ENCODE results near the gene PIK3R1.
A peak's percentile ranks its signal among the peaks of the same experiment; 100 is the strongest.

The PIK3R1 gene

DNA sequence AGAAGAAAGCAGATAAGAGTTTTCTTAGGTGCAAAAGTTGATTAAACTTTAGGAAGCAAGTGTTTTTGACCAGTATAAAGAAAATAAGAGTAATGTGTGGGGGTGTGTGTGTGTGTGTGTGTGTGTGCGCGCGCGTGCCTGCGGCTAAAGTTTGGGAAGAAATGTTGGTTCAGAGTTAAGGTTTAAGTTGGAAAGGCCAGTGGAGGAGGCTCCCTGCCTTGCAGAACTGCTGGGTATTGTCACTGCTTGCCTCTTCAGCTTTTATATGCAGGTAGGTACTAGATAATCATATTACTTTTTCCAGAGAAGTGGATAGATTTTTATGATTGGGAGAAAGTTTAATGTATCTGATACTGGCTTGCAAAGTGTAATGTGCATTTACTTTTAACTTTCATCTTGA lies 2.0 kb downstream of the PIK3R1 start:
- Histone ChIP-seq H3K79me2 (ENCODE audit: insufficient read depth, low read length) (peaks cover 69% of the 10 kb centered on the region), H3K4me1 (ENCODE audit: insufficient read depth, low read length) (peaks cover 47% of the 10 kb centered on the region), H3K36me3 (ENCODE audit: insufficient read depth, low read length) (peaks cover 11% of the 10 kb centered on the region), H3K9ac (ENCODE audit: low read depth, low read length) (peak overlapping the region; percentile 81), H3K4me3 (ENCODE audit: low read depth in 1 of 2, low read length in 2 of 2) (peak overlapping the region; percentile 72 to 91), H3K9me3 (ENCODE audit: insufficient read depth, low read length, severe bottlenecking) (no peaks in the 10 kb centered on the region), H3K27me3 (ENCODE audit: insufficient read depth, low read length, poor library complexity) (no peaks in the 10 kb centered on the region), H2AFZ (ENCODE audit: low read depth, low read length) (no peak overlapping the region), H3K4me2 (ENCODE audit: insufficient read depth, low read length) (peak overlapping the region; percentile 82), H3K27ac (ENCODE audit: low read length) (peak overlapping the region; percentile 84), H4K20me1 (ENCODE audit: insufficient read depth, low read length) (peaks cover 50% of the 10 kb centered on the region)
- DNase-seq (no peak), ATAC-seq (ENCODE audit: insufficient read depth, low read depth) (no peak)
- TF ChIP-seq EZH2 (IDR thresholded peaks at IDR 0.05; ENCODE audit: borderline replicate concordance, low read depth, low read length, severe bottlenecking), result no peak
- TF ChIP-seq, protein P1, sequence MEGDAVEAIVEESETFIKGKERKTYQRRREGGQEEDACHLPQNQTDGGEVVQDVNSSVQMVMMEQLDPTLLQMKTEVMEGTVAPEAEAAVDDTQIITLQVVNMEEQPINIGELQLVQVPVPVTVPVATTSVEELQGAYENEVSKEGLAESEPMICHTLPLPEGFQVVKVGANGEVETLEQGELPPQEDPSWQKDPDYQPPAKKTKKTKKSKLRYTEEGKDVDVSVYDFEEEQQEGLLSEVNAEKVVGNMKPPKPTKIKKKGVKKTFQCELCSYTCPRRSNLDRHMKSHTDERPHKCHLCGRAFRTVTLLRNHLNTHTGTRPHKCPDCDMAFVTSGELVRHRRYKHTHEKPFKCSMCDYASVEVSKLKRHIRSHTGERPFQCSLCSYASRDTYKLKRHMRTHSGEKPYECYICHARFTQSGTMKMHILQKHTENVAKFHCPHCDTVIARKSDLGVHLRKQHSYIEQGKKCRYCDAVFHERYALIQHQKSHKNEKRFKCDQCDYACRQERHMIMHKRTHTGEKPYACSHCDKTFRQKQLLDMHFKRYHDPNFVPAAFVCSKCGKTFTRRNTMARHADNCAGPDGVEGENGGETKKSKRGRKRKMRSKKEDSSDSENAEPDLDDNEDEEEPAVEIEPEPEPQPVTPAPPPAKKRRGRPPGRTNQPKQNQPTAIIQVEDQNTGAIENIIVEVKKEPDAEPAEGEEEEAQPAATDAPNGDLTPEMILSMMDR (IDR thresholded peaks at IDR 0.05; ENCODE audit: borderline replicate concordance, extremely low read depth, low read length, poor library complexity, severe bottlenecking), result no peak

DNA sequence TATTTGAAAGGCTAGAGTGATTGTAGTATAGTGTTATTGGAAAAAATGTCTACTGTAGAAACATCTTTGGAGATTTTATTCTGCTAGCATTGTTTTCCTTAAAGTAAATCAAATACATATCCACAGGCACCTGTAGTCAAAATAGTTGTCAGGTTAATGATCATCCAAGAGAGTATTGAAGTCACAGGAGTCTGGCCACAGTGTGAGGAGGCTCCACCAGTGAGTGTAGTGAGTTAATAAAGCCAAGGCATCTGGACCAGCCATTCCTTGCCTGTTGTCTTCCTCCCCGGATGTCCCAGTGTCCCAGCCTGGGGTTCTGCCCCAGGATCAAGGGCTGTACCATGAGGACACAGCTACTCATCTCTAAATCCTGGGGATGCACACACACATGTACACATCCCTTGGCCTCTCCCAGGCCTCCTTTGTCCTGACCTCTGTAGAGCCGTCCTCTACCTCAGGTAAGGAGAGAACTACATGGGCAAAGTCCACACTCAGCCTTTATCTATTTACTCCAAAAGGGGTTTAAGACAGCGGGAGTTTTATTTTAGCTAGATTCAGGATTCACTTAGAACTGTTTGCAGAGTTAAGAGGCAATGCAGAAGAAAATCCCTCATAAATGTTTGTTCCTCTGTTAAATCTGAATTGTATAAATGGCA lies 3.7 kb downstream of the PIK3R1 start:
- peaks cover 87% of the 10 kb centered on the region for H3K79me2 ChIP-seq (ENCODE audit: insufficient read depth, low read length)
- H4K20me1 ChIP-seq (ENCODE audit: insufficient read depth, low read length), result peaks cover 66% of the 10 kb centered on the region
- TF ChIP-seq, protein P1 (IDR thresholded peaks at IDR 0.05; ENCODE audit: borderline replicate concordance, extremely low read depth, low read length, poor library complexity, severe bottlenecking), result no peak
- TF ChIP-seq EZH2 (IDR thresholded peaks at IDR 0.05; ENCODE audit: borderline replicate concordance, low read depth, low read length, severe bottlenecking), result no peak

DNA sequence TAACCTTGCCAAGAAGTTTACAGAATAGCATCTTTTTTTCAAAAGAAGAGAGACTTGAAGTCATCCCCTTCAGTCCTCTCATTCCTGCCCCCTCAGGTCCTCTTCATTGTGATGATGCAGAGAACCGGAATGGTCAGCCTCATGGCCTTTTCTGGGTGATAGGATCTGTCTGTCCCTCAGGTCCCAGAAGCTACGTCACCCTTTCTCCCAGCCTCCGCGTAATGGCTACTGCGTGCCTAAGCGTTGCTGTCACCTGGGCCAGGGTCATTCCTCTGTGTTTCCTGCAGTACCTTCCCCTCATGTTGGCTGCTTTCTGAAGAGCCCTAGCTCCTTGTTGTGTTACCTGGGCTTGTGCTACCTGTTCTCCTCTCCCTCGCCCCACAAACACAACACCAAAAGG lies 4.7 kb downstream of the PIK3R1 start:
- H2AFZ ChIP-seq (ENCODE audit: low read depth, low read length), result no peak overlapping the region
- H3K4me1 ChIP-seq (ENCODE audit: insufficient read depth, low read length), result peaks cover 44% of the 10 kb centered on the region
- no peak overlapping the region for H3K27ac ChIP-seq (ENCODE audit: low read length)
- peaks cover 97% of the 10 kb centered on the region for H3K79me2 ChIP-seq (ENCODE audit: insufficient read depth, low read length)
- H3K4me2 ChIP-seq (ENCODE audit: insufficient read depth, low read length), result peak overlapping the region; percentile 82; the same call in 1 of the 2 replicates
- H3K36me3 ChIP-seq (ENCODE audit: insufficient read depth, low read length), result peaks cover 16% of the 10 kb centered on the region
- H3K4me3 ChIP-seq (ENCODE audit: low read depth in 1 of 2, low read length in 2 of 2), result peak overlapping the region in 1 of 2 experiments; percentile 2; a peak in 1 of 4 replicates
- H4K20me1 ChIP-seq (ENCODE audit: insufficient read depth, low read length), result peaks cover 75% of the 10 kb centered on the region
- DNase-seq (no peak), ATAC-seq (ENCODE audit: insufficient read depth, low read depth) (no peak)
- no peaks in the 10 kb centered on the region for H3K9me3 ChIP-seq (ENCODE audit: insufficient read depth, low read length, severe bottlenecking)
- no peak overlapping the region for H3K9ac ChIP-seq (ENCODE audit: low read depth, low read length)
- no peaks in the 10 kb centered on the region for H3K27me3 ChIP-seq (ENCODE audit: insufficient read depth, low read length, poor library complexity)
- TF ChIP-seq, protein P1 (IDR thresholded peaks at IDR 0.05; ENCODE audit: borderline replicate concordance, extremely low read depth, low read length, poor library complexity, severe bottlenecking), result no peak
- no peak for TF ChIP-seq EZH2 (IDR thresholded peaks at IDR 0.05; ENCODE audit: borderline replicate concordance, low read depth, low read length, severe bottlenecking)

More for the DNA sequence above, 3.7 kb downstream of the PIK3R1 start:
- H3K9ac ChIP-seq (ENCODE audit: low read depth, low read length), result no peak overlapping the region
- H2AFZ ChIP-seq (ENCODE audit: low read depth, low read length), result no peak overlapping the region
- peaks cover 47% of the 10 kb centered on the region for H3K4me1 ChIP-seq (ENCODE audit: insufficient read depth, low read length)
- peak overlapping the region; percentile 82 for H3K4me2 ChIP-seq (ENCODE audit: insufficient read depth, low read length)
- H3K36me3 ChIP-seq (ENCODE audit: insufficient read depth, low read length), result peaks cover 14% of the 10 kb centered on the region
- peak overlapping the region in 1 of 2 experiments; percentile 13; a peak in 1 of 4 replicates for H3K4me3 ChIP-seq (ENCODE audit: low read depth in 1 of 2, low read length in 2 of 2)
- no peak for ATAC-seq (ENCODE audit: insufficient read depth, low read depth)
- no peaks in the 10 kb centered on the region for H3K27me3 ChIP-seq (ENCODE audit: insufficient read depth, low read length, poor library complexity)
- H3K9me3 ChIP-seq (ENCODE audit: insufficient read depth, low read length, severe bottlenecking), result no peaks in the 10 kb centered on the region
- no peak overlapping the region for H3K27ac ChIP-seq (ENCODE audit: low read length)
- no peak for DNase-seq
